ENCODE data around the gene ZPR1. TPM values are rescaled to one million over a fixed set of nuclear protein-coding genes. Genes with fewer than 3 reads are reported as not detected.
"Not testable (repeated sequence)": the region's sequence is repeated elsewhere in the genome, so short reads cannot be mapped to it uniquely, and the experiment has no call there.

ZPR1 gene, protein sequence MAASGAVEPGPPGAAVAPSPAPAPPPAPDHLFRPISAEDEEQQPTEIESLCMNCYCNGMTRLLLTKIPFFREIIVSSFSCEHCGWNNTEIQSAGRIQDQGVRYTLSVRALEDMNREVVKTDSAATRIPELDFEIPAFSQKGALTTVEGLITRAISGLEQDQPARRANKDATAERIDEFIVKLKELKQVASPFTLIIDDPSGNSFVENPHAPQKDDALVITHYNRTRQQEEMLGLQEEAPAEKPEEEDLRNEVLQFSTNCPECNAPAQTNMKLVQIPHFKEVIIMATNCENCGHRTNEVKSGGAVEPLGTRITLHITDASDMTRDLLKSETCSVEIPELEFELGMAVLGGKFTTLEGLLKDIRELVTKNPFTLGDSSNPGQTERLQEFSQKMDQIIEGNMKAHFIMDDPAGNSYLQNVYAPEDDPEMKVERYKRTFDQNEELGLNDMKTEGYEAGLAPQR
- total RNA-seq (ENCODE audit: unreplicated experiment) = 33.4 TPM
- long read RNA-seq, full-length matches to known transcripts = 33 of 37 reads
- long read RNA-seq, partial matches to known transcripts = 0 of 37 reads
- long read RNA-seq, other reads (novel, unspliced or antisense) = 4 of 37 reads

DNA sequence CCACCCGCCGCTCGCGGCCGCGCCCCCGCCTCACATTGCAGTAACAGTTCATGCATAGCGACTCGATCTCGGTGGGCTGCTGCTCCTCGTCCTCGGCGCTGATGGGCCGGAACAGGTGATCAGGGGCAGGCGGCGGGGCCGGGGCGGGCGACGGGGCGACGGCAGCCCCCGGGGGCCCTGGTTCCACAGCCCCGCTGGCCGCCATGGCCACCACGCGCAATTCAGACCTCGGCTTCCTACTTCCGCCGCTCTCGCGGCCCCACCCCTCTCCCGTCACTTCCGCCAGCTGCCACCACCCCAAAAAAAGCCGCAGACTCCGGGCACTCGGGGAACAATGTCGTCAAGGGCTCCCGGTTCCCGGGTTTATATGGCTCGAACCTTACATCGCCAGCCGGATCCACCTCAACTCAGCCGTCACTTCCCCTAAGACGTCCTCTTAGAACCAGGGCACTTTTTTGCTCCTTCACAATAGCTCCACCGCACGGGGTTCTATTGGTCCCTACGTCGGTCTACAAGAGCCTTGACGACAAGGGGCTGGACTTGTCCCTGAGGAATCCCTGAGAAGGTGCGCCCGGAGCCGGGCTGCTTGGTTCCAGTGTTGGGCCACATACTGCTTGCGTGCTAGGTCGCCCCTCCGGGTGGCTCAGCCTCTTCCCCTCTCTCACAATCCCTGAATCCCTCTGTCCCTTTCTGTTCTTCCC is at the start of gene ZPR1:
TSS of gene ZPR1 (minus strand) at position 238 of the 701 bp plus-strand sequence. CDS start at position 205, 33 bp downstream.
- H3K4me3 Mint-ChIP-seq (ENCODE audit: unreplicated experiment) = peak within 1 kb of the TSS; percentile 98
- H3K27me3 Mint-ChIP-seq (ENCODE audit: unreplicated experiment) = peaks cover 8% of the 10 kb centered on the region
- no peaks in the 10 kb centered on the region for H3K9me3 Mint-ChIP-seq (ENCODE audit: unreplicated experiment)
- peaks cover 18% of the 10 kb centered on the region for H3K36me3 Mint-ChIP-seq (ENCODE audit: low read depth, unreplicated experiment)
- DNase-seq (ENCODE audit: low spot score) = peak; percentile 62
- TF ChIP-seq CTCF (IDR thresholded peaks at IDR 0.05; ENCODE audit: unreplicated experiment) = no peak
- H3K4me1 Mint-ChIP-seq (ENCODE audit: unreplicated experiment) = peaks cover 11% of the 10 kb centered on the region
- H3K27ac Mint-ChIP-seq (ENCODE audit: unreplicated experiment) = peak within 1 kb of the TSS; percentile 85

DNA sequence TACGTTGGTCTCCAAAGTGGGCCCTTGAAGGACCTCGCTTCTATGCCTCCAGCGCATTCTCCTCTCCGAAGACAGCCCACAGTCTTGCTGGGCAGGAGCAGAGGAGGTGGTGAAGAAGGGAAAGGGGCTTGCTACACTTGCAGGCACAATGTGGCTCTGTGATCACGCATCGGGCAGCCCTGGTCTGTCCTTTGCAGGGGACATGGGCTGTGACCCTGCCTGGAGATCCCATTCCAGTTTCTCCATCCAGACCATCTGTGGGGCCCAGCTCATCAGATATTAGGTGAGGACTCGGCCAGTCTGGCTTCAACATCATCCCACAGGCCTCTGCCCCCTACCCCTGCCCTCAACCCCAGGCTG is 48.8 kb upstream of the ZPR1 start:
- Mint-ChIP-seq H3K36me3 (ENCODE audit: low read depth, unreplicated experiment) (no peaks in the 10 kb centered on the region), H3K4me1 (ENCODE audit: unreplicated experiment) (peaks cover 15% of the 10 kb centered on the region), H3K4me3 (ENCODE audit: unreplicated experiment) (no peak overlapping the region), H3K27ac (ENCODE audit: unreplicated experiment) (no peak overlapping the region), H3K27me3 (ENCODE audit: unreplicated experiment) (peaks cover 2% of the 10 kb centered on the region), H3K9me3 (ENCODE audit: unreplicated experiment) (no peaks in the 10 kb centered on the region)
- TF ChIP-seq CTCF (IDR thresholded peaks at IDR 0.05; ENCODE audit: unreplicated experiment) = no peak
- DNase-seq (ENCODE audit: low spot score) = no peak

DNA sequence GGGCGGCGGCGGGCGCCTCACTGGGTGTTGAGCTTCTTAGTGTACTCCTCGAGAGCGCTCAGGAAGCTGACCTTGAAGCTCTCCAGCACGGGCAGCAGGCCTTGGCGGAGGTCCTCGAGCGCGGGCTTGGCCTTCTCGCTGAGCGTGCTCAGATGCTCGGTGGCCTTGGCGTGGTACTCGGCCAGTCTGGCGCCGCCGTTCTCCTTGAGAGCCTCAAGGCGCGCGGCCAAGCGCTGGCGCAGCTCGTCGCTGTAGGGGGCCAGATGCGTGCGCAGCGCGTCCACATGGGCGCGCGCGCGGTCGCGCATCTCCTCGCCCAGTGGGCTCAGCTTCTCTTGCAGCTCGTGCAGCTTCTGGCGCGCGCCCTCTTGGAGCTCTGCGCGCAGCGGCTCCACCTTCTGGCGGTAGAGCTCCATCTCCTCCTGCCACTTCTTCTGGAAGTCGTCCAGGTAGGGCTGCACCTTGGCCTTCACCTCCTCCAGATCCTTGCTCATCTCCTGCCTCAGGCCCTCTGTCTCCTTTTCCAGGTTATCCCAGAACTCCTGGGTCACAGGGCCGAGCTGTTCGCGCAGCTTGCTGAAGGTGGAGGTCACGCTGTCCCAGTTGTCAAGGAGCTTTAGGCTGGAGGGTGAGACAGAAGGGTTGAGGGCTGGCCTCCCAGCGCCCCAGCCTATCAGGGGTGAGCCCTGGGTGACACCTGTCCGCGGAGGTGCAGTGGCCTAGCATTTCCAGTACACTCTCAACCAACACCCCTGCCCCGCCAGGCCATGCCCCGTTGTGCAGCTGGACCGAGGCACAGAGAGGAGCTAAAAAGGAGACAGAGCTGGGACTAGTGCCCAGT is 48.2 kb upstream of the ZPR1 start:
- Mint-ChIP-seq H3K36me3 (ENCODE audit: low read depth, unreplicated experiment) (no peaks in the 10 kb centered on the region), H3K27me3 (ENCODE audit: unreplicated experiment) (peaks cover 2% of the 10 kb centered on the region), H3K4me1 (ENCODE audit: unreplicated experiment) (peaks cover 15% of the 10 kb centered on the region), H3K4me3 (ENCODE audit: unreplicated experiment) (no peak overlapping the region), H3K9me3 (ENCODE audit: unreplicated experiment) (no peaks in the 10 kb centered on the region), H3K27ac (ENCODE audit: unreplicated experiment) (no peak overlapping the region)
- peak; percentile 72 for DNase-seq (ENCODE audit: low spot score)
- peak; percentile 27 for TF ChIP-seq CTCF (IDR thresholded peaks at IDR 0.05; ENCODE audit: unreplicated experiment)

DNA sequence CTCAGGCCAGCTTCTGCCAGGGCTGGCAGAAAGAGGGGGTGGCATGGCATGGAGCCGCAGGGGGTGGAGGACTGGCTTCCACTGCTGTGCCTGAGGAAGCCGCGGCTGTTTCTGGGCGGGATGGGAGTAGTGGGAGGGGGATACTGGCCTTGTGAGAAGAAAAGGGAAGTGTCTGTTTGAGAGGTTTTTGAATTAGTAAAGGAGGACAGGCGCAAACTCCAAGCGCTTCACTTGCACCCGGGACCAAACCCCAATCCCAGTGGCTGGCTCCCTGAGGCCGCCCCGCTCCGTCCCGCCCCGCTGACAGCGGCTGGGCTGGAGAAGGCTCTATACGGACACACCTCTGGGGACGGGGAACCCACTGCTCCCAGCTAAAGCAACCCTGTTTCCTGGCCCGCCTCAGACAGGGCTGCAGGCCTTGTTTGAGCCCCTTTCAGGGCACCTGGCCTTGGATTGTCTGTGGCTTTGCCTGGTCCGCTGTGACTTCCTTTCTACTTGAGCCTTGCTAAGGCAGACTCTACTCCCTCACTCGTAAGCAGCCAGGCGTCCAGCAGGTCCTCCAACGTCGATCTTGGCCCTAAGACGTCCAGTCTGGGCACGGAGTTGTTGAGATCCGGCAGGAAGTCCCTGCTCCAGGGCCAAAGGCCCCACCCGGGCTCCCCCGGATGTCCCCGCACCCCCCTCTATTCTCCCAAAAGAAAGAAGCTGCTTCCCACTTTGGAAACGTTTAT is 47.4 kb upstream of the ZPR1 start:
- no peak for DNase-seq (ENCODE audit: low spot score)
- Mint-ChIP-seq H3K4me3 (ENCODE audit: unreplicated experiment) (no peak overlapping the region), H3K4me1 (ENCODE audit: unreplicated experiment) (peaks cover 12% of the 10 kb centered on the region), H3K9me3 (ENCODE audit: unreplicated experiment) (no peaks in the 10 kb centered on the region), H3K27me3 (ENCODE audit: unreplicated experiment) (peaks cover 2% of the 10 kb centered on the region), H3K27ac (ENCODE audit: unreplicated experiment) (no peak overlapping the region), H3K36me3 (ENCODE audit: low read depth, unreplicated experiment) (no peaks in the 10 kb centered on the region)
- no peak for TF ChIP-seq CTCF (IDR thresholded peaks at IDR 0.05; ENCODE audit: unreplicated experiment)

DNA sequence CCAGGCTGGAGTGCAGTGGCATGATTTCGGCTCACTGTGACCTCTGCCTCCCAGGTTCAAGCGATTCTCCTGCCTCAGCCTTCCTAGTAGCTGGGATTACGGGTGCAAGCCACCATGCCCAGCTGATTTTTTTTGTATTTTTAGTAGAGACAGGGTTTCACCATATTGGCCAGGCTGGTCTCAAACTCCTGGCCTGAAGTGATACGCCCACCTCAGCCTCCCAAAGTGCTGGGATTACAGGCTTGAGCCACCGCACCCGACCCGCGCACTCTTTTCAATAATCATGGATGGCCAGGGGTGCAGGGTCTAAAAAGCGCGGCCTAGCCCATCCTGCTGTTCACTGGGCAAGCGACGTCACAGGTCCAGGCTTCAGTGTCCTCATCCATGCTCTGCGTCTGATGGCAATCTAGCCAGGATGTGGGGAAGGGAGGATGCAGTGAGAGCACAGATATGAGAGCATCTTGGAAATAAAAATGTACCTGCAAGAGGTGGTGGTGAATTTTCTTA is 46.8 kb upstream of the ZPR1 start:
- not testable (repeated sequence) for H3K4me3 Mint-ChIP-seq (ENCODE audit: unreplicated experiment)

More for the DNA sequence above, 46.8 kb upstream of the ZPR1 start:
- H3K27ac Mint-ChIP-seq (ENCODE audit: unreplicated experiment); H3K36me3 Mint-ChIP-seq (ENCODE audit: low read depth, unreplicated experiment); DNase-seq (ENCODE audit: low spot score); H3K9me3 Mint-ChIP-seq (ENCODE audit: unreplicated experiment); H3K27me3 Mint-ChIP-seq (ENCODE audit: unreplicated experiment): not testable (repeated sequence)
- peaks cover 12% of the 10 kb centered on the region for H3K4me1 Mint-ChIP-seq (ENCODE audit: unreplicated experiment)

Data from endothelial cell (in vitro differentiated cells).